Measurements from ENCODE around the gene NDUFB2.
A peak's percentile ranks its signal among the peaks of the same experiment; 100 is the strongest.
"Not testable (repeated sequence)": the region's sequence is repeated elsewhere in the genome, so short reads cannot be mapped to it uniquely, and the experiment has no call there.

NDUFB2 gene

GRCh38 chr7:140667476-140667875 is 29.0 kb upstream of the NDUFB2 start:
- ATAC-seq (no peak), DNase-seq (ENCODE audit: low spot score in 2 of 2) (no peak)
- Mint-ChIP-seq H3K27ac (no peak overlapping the region), H3K4me1 (no peaks in the 10 kb centered on the region), H3K36me3 (no peaks in the 10 kb centered on the region), H3K4me3 (no peak overlapping the region), H3K9me3 (no peaks in the 10 kb centered on the region)

- peaks cover 2% of the 10 kb centered on the region for H3K4me1 Mint-ChIP-seq
- ATAC-seq (no peak), DNase-seq (ENCODE audit: low spot score in 2 of 2) (no peak)
- peaks cover 3% of the 10 kb centered on the region for H3K36me3 Mint-ChIP-seq
- no peak overlapping the region for H3K4me3 Mint-ChIP-seq
- no peak overlapping the region for H3K27ac Mint-ChIP-seq
- no peaks in the 10 kb centered on the region for H3K9me3 Mint-ChIP-seq
Measured at GRCh38 chr7:140668641-140669040, 27.9 kb upstream of the NDUFB2 start.

- ATAC-seq (no peak), DNase-seq (ENCODE audit: low spot score in 2 of 2) (no peak)
- Mint-ChIP-seq H3K4me3 (no peak overlapping the region), H3K9me3 (no peaks in the 10 kb centered on the region), H3K4me1 (peaks cover 9% of the 10 kb centered on the region), H3K27ac (no peak overlapping the region), H3K36me3 (peaks cover 5% of the 10 kb centered on the region)
Measured at GRCh38 chr7:140669352-140669751, 27.2 kb upstream of the NDUFB2 start.

- not testable (repeated sequence) for DNase-seq (ENCODE audit: low spot score in 2 of 2); H3K36me3 Mint-ChIP-seq; ATAC-seq; H3K4me3 Mint-ChIP-seq; H3K27ac Mint-ChIP-seq; H3K9me3 Mint-ChIP-seq
- peaks cover 14% of the 10 kb centered on the region for H3K4me1 Mint-ChIP-seq
Measured at GRCh38 chr7:140669862-140670261, 26.6 kb upstream of the NDUFB2 start.

GRCh38 chr7:140670343-140670935 is 26.1 kb upstream of the NDUFB2 start:
- no peak for ATAC-seq
- peaks cover 20% of the 10 kb centered on the region for H3K4me1 Mint-ChIP-seq
- H3K9me3 Mint-ChIP-seq, result no peaks in the 10 kb centered on the region
- H3K4me3 Mint-ChIP-seq, result no peak overlapping the region
- peaks cover 5% of the 10 kb centered on the region for H3K36me3 Mint-ChIP-seq
- H3K27ac Mint-ChIP-seq, result no peak overlapping the region
- DNase-seq (ENCODE audit: low spot score in 2 of 2), result no peak

- Mint-ChIP-seq H3K9me3 (no peaks in the 10 kb centered on the region), H3K27ac (peak overlapping the region; percentile 48), H3K4me1 (peaks cover 21% of the 10 kb centered on the region), H3K4me3 (peak overlapping the region; percentile 86), H3K36me3 (peaks cover 5% of the 10 kb centered on the region)
- DNase-seq (ENCODE audit: low spot score in 2 of 2) (no peak), ATAC-seq (no peak)
Measured at GRCh38 chr7:140671966-140672365, 24.5 kb upstream of the NDUFB2 start.

- Mint-ChIP-seq H3K36me3 (peaks cover 5% of the 10 kb centered on the region), H3K4me3 (peak within 1 kb of the TSS; percentile 86), H3K27ac (peak within 1 kb of the TSS; percentile 84), H3K9me3 (no peaks in the 10 kb centered on the region), H3K4me1 (peaks cover 22% of the 10 kb centered on the region)
- ATAC-seq (peak; percentile 82), DNase-seq (ENCODE audit: low spot score in 2 of 2) (no peak)
Measured at GRCh38 chr7:140672382-140673062, 24.0 kb upstream of the NDUFB2 start, which contains the start of gene ADCK2. TSS of gene ADCK2 (plus strand) at chr7:140672945. CDS start at chr7:140673331, 386 bp downstream.

GRCh38 chr7:140673063-140673773 is 23.3 kb upstream of the NDUFB2 start:
- DNase-seq (ENCODE audit: low spot score in 2 of 2) (peak; percentile 54 to 84), ATAC-seq (peak; percentile 85)
- peaks cover 5% of the 10 kb centered on the region for H3K36me3 Mint-ChIP-seq
- H3K27ac Mint-ChIP-seq, result peak overlapping the region; percentile 84
- peak overlapping the region; percentile 86 for H3K4me3 Mint-ChIP-seq
- H3K4me1 Mint-ChIP-seq, result peaks cover 29% of the 10 kb centered on the region
- H3K9me3 Mint-ChIP-seq, result no peaks in the 10 kb centered on the region

- Mint-ChIP-seq H3K36me3 (peaks cover 10% of the 10 kb centered on the region), H3K4me1 (peaks cover 33% of the 10 kb centered on the region)
Measured at GRCh38 chr7:140673774-140674155, 22.7 kb upstream of the NDUFB2 start.

GRCh38 chr7:140674356-140674800 is 22.1 kb upstream of the NDUFB2 start:
- no peaks in the 10 kb centered on the region for H3K9me3 Mint-ChIP-seq
- peaks cover 33% of the 10 kb centered on the region for H3K4me1 Mint-ChIP-seq
- DNase-seq (ENCODE audit: low spot score in 2 of 2) (no peak), ATAC-seq (no peak)
- H3K4me3 Mint-ChIP-seq, result peak overlapping the region; percentile 86
- H3K36me3 Mint-ChIP-seq, result peaks cover 16% of the 10 kb centered on the region
- H3K27ac Mint-ChIP-seq, result peak overlapping the region; percentile 84

More at GRCh38 chr7:140673774-140674155, 22.7 kb upstream of the NDUFB2 start:
- DNase-seq (ENCODE audit: low spot score in 2 of 2) (no peak), ATAC-seq (no peak)
- peak overlapping the region; percentile 86 for H3K4me3 Mint-ChIP-seq
- H3K9me3 Mint-ChIP-seq, result no peaks in the 10 kb centered on the region
- H3K27ac Mint-ChIP-seq, result peak overlapping the region; percentile 84

- H3K9me3 Mint-ChIP-seq, result no peaks in the 10 kb centered on the region
Measured at GRCh38 chr7:140674899-140675701, 21.4 kb upstream of the NDUFB2 start.

GRCh38 chr7:140675726-140676125 is 20.8 kb upstream of the NDUFB2 start:
- Mint-ChIP-seq H3K4me3 (no peak overlapping the region), H3K27ac (no peak overlapping the region), H3K4me1 (peaks cover 33% of the 10 kb centered on the region), H3K36me3 (peaks cover 30% of the 10 kb centered on the region), H3K9me3 (no peaks in the 10 kb centered on the region)
- ATAC-seq (no peak), DNase-seq (ENCODE audit: low spot score in 2 of 2) (no peak)

More at GRCh38 chr7:140674899-140675701, 21.4 kb upstream of the NDUFB2 start:
- Mint-ChIP-seq H3K36me3 (peaks cover 23% of the 10 kb centered on the region), H3K4me1 (peaks cover 33% of the 10 kb centered on the region), H3K27ac (no peak overlapping the region), H3K4me3 (peak overlapping the region; percentile 86)
- no peak for ATAC-seq
- DNase-seq (ENCODE audit: low spot score in 2 of 2), result no peak

- Mint-ChIP-seq H3K4me1 (peaks cover 33% of the 10 kb centered on the region), H3K36me3 (peaks cover 36% of the 10 kb centered on the region), H3K4me3 (no peak overlapping the region), H3K9me3 (no peaks in the 10 kb centered on the region), H3K27ac (no peak overlapping the region)
- no peak for DNase-seq (ENCODE audit: low spot score in 2 of 2)
- ATAC-seq, result no peak
Measured at GRCh38 chr7:140676306-140676705, 20.2 kb upstream of the NDUFB2 start.

- not testable (repeated sequence) for ATAC-seq, H3K4me3 Mint-ChIP-seq
- H3K36me3 Mint-ChIP-seq, result peaks cover 42% of the 10 kb centered on the region
Measured at GRCh38 chr7:140676956-140677355, 19.6 kb upstream of the NDUFB2 start.

GRCh38 chr7:140677496-140677895 is 19.0 kb upstream of the NDUFB2 start:
- ATAC-seq (no peak), DNase-seq (ENCODE audit: low spot score in 2 of 2) (no peak)
- peaks cover 33% of the 10 kb centered on the region for H3K4me1 Mint-ChIP-seq
- H3K4me3 Mint-ChIP-seq, result no peak overlapping the region
- H3K27ac Mint-ChIP-seq, result no peak overlapping the region
- peaks cover 47% of the 10 kb centered on the region for H3K36me3 Mint-ChIP-seq
- H3K9me3 Mint-ChIP-seq, result no peaks in the 10 kb centered on the region

More at GRCh38 chr7:140676956-140677355, 19.6 kb upstream of the NDUFB2 start:
- not testable (repeated sequence) for H3K27ac Mint-ChIP-seq; DNase-seq (ENCODE audit: low spot score in 2 of 2); H3K9me3 Mint-ChIP-seq
- peaks cover 33% of the 10 kb centered on the region for H3K4me1 Mint-ChIP-seq

Data from stimulated activated effector memory CD8-positive, alpha-beta T cell treated with anti-CD3 and anti-CD28 coated beads, Interleukin-12 subunit alpha, Interleukin-12 subunit beta, amount 100 ng/mL, for 72 hours (primary cell).